Activated CD4-positive, alpha-beta memory T cell treated with anti-CD3 and anti-CD28 coated beads for 36 hours (primary cell): ENCODE data around the gene RNF141. TPM values are rescaled to one million over a fixed set of nuclear protein-coding genes. Genes with fewer than 3 reads are reported as not detected.

Experiments
- CTCF ChIA-PET: fragments of 350-600 bp; sonication (Branson Sonifier 250); formaldehyde crosslinking; loops from one replicate; lab custom pipeline; 2021; ENCODE audit warnings: antibody characterized with exemption, inconsistent platforms; lab: Charles Lee
- POLR2A ChIA-PET: fragments of 350-600 bp; sonication (Branson Sonifier 250); formaldehyde crosslinking; loops from one replicate; lab custom pipeline; 2021; ENCODE audit warnings: antibody characterized with exemption; lab: Charles Lee
- DNase-seq: peaks from one replicate; pipeline ENCODE4 v3.0.0-alpha.2; 2020
- H3K27ac Mint-ChIP-seq: one replicate; pipeline ENCODE4 v1.8.0; 2021; ENCODE audit warnings: mixed read lengths
- H3K27me3 Mint-ChIP-seq: one replicate; pipeline ENCODE4 v1.8.0; 2021; ENCODE audit warnings: mixed read lengths
- H3K36me3 Mint-ChIP-seq: one replicate; pipeline ENCODE4 v1.8.0; 2021; ENCODE audit warnings: mixed read lengths
- H3K4me1 Mint-ChIP-seq: one replicate; pipeline ENCODE4 v1.8.0; 2021; ENCODE audit warnings: low read depth, mixed read lengths
- H3K4me3 Mint-ChIP-seq: one replicate; pipeline ENCODE4 v1.8.0; 2021; ENCODE audit warnings: mild to moderate bottlenecking, mixed read lengths
- H3K9me3 Mint-ChIP-seq: one replicate; pipeline ENCODE4 v1.8.0; 2021; ENCODE audit warnings: mixed read lengths
- intact Hi-C: fragments of 100-400 bp; cut with micrococcal nuclease; formaldehyde crosslinking; loops from one replicate; pipeline ENCODE4 v1.15.1; 2023
- total RNA-seq, 2 experiments: library from RNA; stranded (reverse); gene quantifications; one replicate each; pipeline ENCODE4 v1.2.3, GENCODE V29; 2021

RNF141 gene
- total RNA-seq, 2 experiments from 2014 or later: 17.9 to 18.7 TPM

- no peaks in the 10 kb centered on the region for H3K27me3 Mint-ChIP-seq
- ChIA-PET CTCF (no interaction called here), POLR2A (no interaction called here)
- peaks cover 17% of the 10 kb centered on the region for H3K4me1 Mint-ChIP-seq
- H3K36me3 Mint-ChIP-seq: peaks cover 23% of the 10 kb centered on the region
- no peak overlapping the region for H3K27ac Mint-ChIP-seq
- DNase-seq: no peak
- H3K4me3 Mint-ChIP-seq: no peak overlapping the region
- no peaks in the 10 kb centered on the region for H3K9me3 Mint-ChIP-seq
- intact Hi-C loops: no loop called here
Measured at GRCh38 chr11:10484461-10485180, 56.4 kb downstream of the RNF141 start.

GRCh38 chr11:10483584-10483983, 57.4 kb downstream of the RNF141 start:
- Mint-ChIP-seq H3K27ac (no peak overlapping the region), H3K4me1 (peaks cover 8% of the 10 kb centered on the region)

GRCh38 chr11:10483174-10483573, 57.8 kb downstream of the RNF141 start:
- POLR2A ChIA-PET: no interaction called here
- intact Hi-C loops: no loop called here
- H3K4me3 Mint-ChIP-seq: no peak overlapping the region
- no peaks in the 10 kb centered on the region for H3K9me3 Mint-ChIP-seq
- no peak overlapping the region for H3K27ac Mint-ChIP-seq
- H3K36me3 Mint-ChIP-seq: peaks cover 23% of the 10 kb centered on the region
- no peaks in the 10 kb centered on the region for H3K27me3 Mint-ChIP-seq
- CTCF ChIA-PET: no interaction called here
- H3K4me1 Mint-ChIP-seq: peaks cover 7% of the 10 kb centered on the region
- DNase-seq: no peak

More at GRCh38 chr11:10483584-10483983, 57.4 kb downstream of the RNF141 start:
- H3K27me3 Mint-ChIP-seq: no peaks in the 10 kb centered on the region
- intact Hi-C loops: no loop called here
- POLR2A ChIA-PET: no interaction called here
- DNase-seq: no peak
- peaks cover 24% of the 10 kb centered on the region for H3K36me3 Mint-ChIP-seq
- no peaks in the 10 kb centered on the region for H3K9me3 Mint-ChIP-seq
- no peak overlapping the region for H3K4me3 Mint-ChIP-seq
- CTCF ChIA-PET: no interaction called here

GRCh38 chr11:10481560-10482349, 59.2 kb downstream of the RNF141 start:
- CTCF ChIA-PET: interaction anchor here (1.1 kb wide), 1 partner anchor 60 kb away, joined by 3 read pairs; no protein-coding TSS in a partner anchor
- DNase-seq: no peak
- Mint-ChIP-seq H3K27ac (no peak overlapping the region), H3K36me3 (peaks cover 20% of the 10 kb centered on the region), H3K4me3 (no peak overlapping the region), H3K9me3 (no peaks in the 10 kb centered on the region), H3K27me3 (no peaks in the 10 kb centered on the region), H3K4me1 (peaks cover 10% of the 10 kb centered on the region)
- intact Hi-C loops: no loop called here
- POLR2A ChIA-PET: no interaction called here

DNA sequence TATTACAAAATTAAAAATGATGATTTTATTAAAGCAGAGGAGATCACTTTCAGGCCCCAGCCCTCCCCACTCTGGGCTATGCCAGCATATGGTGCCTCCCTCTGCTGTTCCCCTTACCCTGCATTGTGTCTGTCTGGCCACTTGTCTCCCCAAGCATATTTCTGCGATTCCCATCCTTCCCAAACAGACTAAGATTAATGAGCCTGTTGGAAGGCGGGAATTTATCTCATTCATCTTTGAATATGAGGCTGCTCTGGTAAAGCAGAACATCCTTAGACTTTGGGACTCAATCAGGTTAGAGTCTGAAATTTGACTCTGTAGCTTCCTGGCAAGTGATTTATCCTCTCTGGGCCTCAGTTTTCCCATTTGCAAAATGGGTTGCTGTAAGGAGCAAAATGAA, 60.2 kb downstream of the RNF141 start:
- no peak for DNase-seq
- no peak overlapping the region for H3K4me3 Mint-ChIP-seq
- ChIA-PET CTCF (interaction anchor here (1.1 to 1.3 kb wide), 2 partner anchors 26 to 61 kb away, joined by 3 to 4 read pairs; partner anchors contain the start of gene AMPD3), POLR2A (no interaction called here)
- H3K27me3 Mint-ChIP-seq: no peaks in the 10 kb centered on the region
- intact Hi-C loops: no loop called here
- peaks cover 18% of the 10 kb centered on the region for H3K36me3 Mint-ChIP-seq
- no peaks in the 10 kb centered on the region for H3K9me3 Mint-ChIP-seq
- no peak overlapping the region for H3K27ac Mint-ChIP-seq
- peaks cover 15% of the 10 kb centered on the region for H3K4me1 Mint-ChIP-seq

DNA sequence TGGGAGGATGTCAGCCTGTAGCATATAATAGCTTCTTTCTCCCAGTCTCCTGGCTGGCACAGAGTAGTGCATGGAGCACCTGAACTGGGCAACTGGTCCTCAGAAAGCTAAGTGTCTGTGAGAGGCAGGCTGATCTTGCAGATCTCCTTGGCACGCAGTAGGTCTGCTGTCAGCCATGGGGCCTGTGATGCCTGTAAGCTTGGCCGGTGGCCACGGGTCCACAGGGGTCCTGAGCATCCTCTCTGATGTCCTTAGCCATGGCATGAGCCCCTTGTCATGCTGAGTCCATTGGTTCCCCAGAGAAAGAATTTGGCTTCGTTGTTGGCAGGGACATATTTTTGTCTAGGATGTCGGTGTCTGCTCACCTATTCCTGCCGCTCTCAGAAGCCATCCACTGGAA, 61.0 kb downstream of the RNF141 start:
- peaks cover 15% of the 10 kb centered on the region for H3K4me1 Mint-ChIP-seq
- peaks cover 22% of the 10 kb centered on the region for H3K36me3 Mint-ChIP-seq
- H3K4me3 Mint-ChIP-seq: no peak overlapping the region
- H3K27ac Mint-ChIP-seq: no peak overlapping the region
- intact Hi-C loops: no loop called here
- POLR2A ChIA-PET: interaction anchor here (0.5 kb wide), 1 partner anchor 221 kb away, joined by 3 read pairs; no protein-coding TSS in a partner anchor
- no peak for DNase-seq
- CTCF ChIA-PET: interaction anchor here (1.1 to 1.4 kb wide), 3 partner anchors 25 to 74 kb away, joined by 4 to 6 read pairs (median 4); partner anchors contain the start of gene AMPD3
- H3K9me3 Mint-ChIP-seq: no peaks in the 10 kb centered on the region
- no peaks in the 10 kb centered on the region for H3K27me3 Mint-ChIP-seq

GRCh38 chr11:10478574-10479550, 62.1 kb downstream of the RNF141 start:
- ChIA-PET CTCF (interaction anchor here (0.6 to 1.4 kb wide), 2 partner anchors 65 to 944 kb away, joined by 5 to 6 read pairs; no protein-coding TSS in a partner anchor), POLR2A (no interaction called here)
- no peaks in the 10 kb centered on the region for H3K9me3 Mint-ChIP-seq
- peaks cover 15% of the 10 kb centered on the region for H3K4me1 Mint-ChIP-seq
- H3K36me3 Mint-ChIP-seq: peaks cover 21% of the 10 kb centered on the region
- no peak overlapping the region for H3K27ac Mint-ChIP-seq
- no peak for DNase-seq
- intact Hi-C loops: no loop called here
- no peak overlapping the region for H3K4me3 Mint-ChIP-seq
- H3K27me3 Mint-ChIP-seq: no peaks in the 10 kb centered on the region

DNA sequence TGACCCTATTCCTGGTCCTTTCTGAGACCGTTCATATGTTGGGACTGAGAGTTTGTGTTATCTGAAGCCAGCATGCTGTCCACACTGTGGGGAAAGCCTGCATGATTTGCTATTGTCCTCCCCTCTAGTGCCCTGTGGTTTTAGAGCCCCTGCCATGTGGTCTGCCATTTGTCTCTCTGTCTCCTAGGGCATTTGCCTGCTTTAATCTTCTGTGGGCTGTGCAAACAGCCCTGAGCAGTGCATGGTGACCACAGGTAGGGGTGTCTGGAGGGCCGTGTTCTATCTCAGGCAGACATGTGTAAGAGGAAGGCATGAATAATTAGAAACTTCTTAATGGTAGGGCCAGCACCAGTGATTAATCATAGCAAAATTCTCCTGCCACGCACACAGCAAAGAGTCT, 62.9 kb downstream of the RNF141 start:
- H3K36me3 Mint-ChIP-seq: peaks cover 21% of the 10 kb centered on the region
- ChIA-PET CTCF (no interaction called here), POLR2A (no interaction called here)

DNA sequence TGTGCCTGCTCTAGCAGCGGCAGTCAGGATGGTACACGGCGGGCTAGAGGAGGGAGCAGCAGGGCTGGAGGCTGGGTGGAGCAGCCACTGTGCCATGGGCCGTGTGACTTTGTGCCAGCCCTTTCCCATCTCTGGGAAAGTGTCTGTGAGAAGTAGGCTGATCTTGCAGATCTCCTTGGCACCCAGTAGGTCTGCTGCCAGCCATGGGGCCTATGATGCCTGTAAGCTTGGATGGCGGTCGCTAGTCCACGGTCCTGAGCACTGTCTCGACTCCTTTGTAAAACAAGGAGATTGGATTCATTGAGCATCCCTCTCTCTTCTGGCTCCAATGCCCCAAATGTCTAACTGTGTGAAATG, 63.3 kb downstream of the RNF141 start:
- H3K27ac Mint-ChIP-seq: no peak overlapping the region
- CTCF ChIA-PET: no interaction called here

More for the DNA sequence above, 62.9 kb downstream of the RNF141 start:
- peaks cover 15% of the 10 kb centered on the region for H3K4me1 Mint-ChIP-seq
- intact Hi-C loops: no loop called here
- no peak overlapping the region for H3K4me3 Mint-ChIP-seq
- H3K27ac Mint-ChIP-seq: peak overlapping the region; percentile 26
- no peaks in the 10 kb centered on the region for H3K9me3 Mint-ChIP-seq
- DNase-seq: no peak
- no peaks in the 10 kb centered on the region for H3K27me3 Mint-ChIP-seq

DNA sequence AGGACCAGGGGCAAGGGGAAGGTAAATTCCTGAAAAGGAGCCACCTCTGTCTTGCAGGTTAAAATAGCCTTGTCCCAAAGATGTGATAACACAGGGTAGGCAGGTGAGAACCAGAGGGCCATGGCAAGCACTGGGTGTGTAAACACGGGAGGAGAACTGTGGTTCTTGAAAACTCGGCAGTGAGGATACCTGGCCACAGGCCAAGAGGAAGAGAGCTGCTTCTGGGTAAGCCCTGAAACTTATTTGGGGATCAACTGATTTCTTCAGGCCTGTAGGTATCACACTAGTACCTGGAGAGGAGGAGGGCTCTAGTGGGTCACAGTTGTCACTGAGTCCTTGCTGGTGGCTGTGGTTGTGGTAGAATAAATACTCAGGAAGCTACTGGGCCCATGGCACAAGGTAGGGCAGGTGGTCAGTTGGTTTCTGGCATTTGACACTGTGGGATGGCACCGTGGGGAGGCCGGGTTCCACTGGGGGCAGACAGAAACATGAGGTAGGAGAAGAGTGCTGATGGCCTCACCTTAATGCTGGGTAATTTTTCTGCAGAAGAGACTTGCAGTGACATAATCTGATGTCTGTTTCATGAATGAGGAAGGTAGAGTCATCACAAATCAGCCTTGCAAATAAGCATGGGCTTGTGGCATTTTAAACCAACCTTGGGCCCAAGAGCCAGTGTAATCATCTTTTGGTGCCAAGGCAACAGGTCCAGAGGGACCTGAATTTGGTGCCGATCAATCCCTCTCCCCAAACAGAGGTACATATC, 63.9 kb downstream of the RNF141 start:
- intact Hi-C loops: no loop called here
- Mint-ChIP-seq H3K9me3 (no peaks in the 10 kb centered on the region), H3K4me3 (no peak overlapping the region), H3K27ac (no peak overlapping the region), H3K4me1 (peaks cover 15% of the 10 kb centered on the region), H3K36me3 (peaks cover 19% of the 10 kb centered on the region), H3K27me3 (no peaks in the 10 kb centered on the region)
- ChIA-PET CTCF (interaction anchor here (1.7 kb wide), 1 partner anchor 11 kb away, joined by 5 read pairs; no protein-coding TSS in a partner anchor), POLR2A (interaction anchor here (1.1 kb wide), 1 partner anchor 18 kb away, joined by 3 read pairs; no protein-coding TSS in a partner anchor)
- no peak for DNase-seq

More for the DNA sequence above, 63.3 kb downstream of the RNF141 start:
- DNase-seq: no peak
- H3K36me3 Mint-ChIP-seq: peaks cover 21% of the 10 kb centered on the region
- intact Hi-C loops: no loop called here
- POLR2A ChIA-PET: no interaction called here
- H3K9me3 Mint-ChIP-seq: no peaks in the 10 kb centered on the region
- no peaks in the 10 kb centered on the region for H3K27me3 Mint-ChIP-seq
- no peak overlapping the region for H3K4me3 Mint-ChIP-seq
- peaks cover 15% of the 10 kb centered on the region for H3K4me1 Mint-ChIP-seq

- Mint-ChIP-seq H3K27ac (no peak overlapping the region), H3K27me3 (no peaks in the 10 kb centered on the region), H3K4me3 (no peak overlapping the region), H3K4me1 (peaks cover 15% of the 10 kb centered on the region), H3K36me3 (peaks cover 19% of the 10 kb centered on the region), H3K9me3 (no peaks in the 10 kb centered on the region)
- intact Hi-C loops: no loop called here
- ChIA-PET POLR2A (interaction anchor here (1.1 to 1.2 kb wide), 2 partner anchors 17 to 22 kb away, joined by 3 to 5 read pairs; partner anchors contain the start of gene AMPD3), CTCF (interaction anchor here (0.7 to 1.7 kb wide), 2 partner anchors 12 to 62 kb away, joined by 3 to 5 read pairs; no protein-coding TSS in a partner anchor)
- DNase-seq: no peak
Measured at GRCh38 chr11:10476342-10476741, 64.6 kb downstream of the RNF141 start.
